HepG2 (cell line): Measurements from ENCODE around the gene DNAL4. TPM values are rescaled to one million over a fixed set of nuclear protein-coding genes. Genes with fewer than 3 reads are reported as not detected.

ENCODE experiments used
- ATAC-seq: fragments of 200-7000 bp; cut with Tn5 transposase; 3 replicates; pipeline ENCODE4 v1.9.1; 2020; ENCODE audit warnings: mild to moderate bottlenecking, moderate library complexity
- BruUV-seq: library from RNA; stranded (reverse); fragments of 400-500 nt; replicated peaks from 2 replicates; lab custom pipeline; 2021; lab: Mats Ljungman, UMichigan
- CTCF ChIA-PET: fragments of 300-600 bp; formaldehyde crosslinking; extraction: SDS; loops from one replicate; lab custom pipeline; 2021; ENCODE audit warnings: low total read pairs, inconsistent platforms, low intra/inter-chr PET ratio; lab: Yijun Ruan, JAX
- POLR2A ChIA-PET: fragments of 350-600 bp; sonication (Branson Sonifier 250); formaldehyde crosslinking; loops from one replicate; lab custom pipeline; 2020; ENCODE audit warnings: antibody characterized with exemption, inconsistent platforms; lab: Yijun Ruan, JAX
- DNase-seq: peaks from one replicate; pipeline ENCODE4 v3.0.0-alpha.2; 2015; ENCODE audit warnings: low spot score
- FAIRE-seq: peaks from 3 replicates; lab custom pipeline; 2011; peaks lifted over from hg19 to GRCh38; lab: Jason Lieb, UNC
- H2AFZ ChIP-seq: one replicate; pipeline ENCODE4 v1.6.1; 2011; ENCODE audit warnings: low read length, inconsistent platforms
- H3K27ac ChIP-seq: fragments of 300-600 bp; 3 replicates; pipeline ENCODE4 v1.8.0; 2011; ENCODE audit warnings: mixed run types, mild to moderate bottlenecking, mixed read lengths, low read length, inconsistent platforms; ENCODE audit not compliant: insufficient read depth; ENCODE audit errors: extremely low read length
- H3K27me3 ChIP-seq, 2 experiments: fragments of 200-600 bp in 1 of 2; 2 replicates in 1 of 2; 3 replicates in 1 of 2; pipeline versions ENCODE4 v1.6.0 to v1.8.0; 2011; ENCODE audit warnings: low read length in 2 of 2, mild to moderate bottlenecking in 2 of 2, moderate library complexity in 2 of 2, inconsistent platforms in 1 of 2; ENCODE audit not compliant: insufficient read depth in 2 of 2, control insufficient read depth in 1 of 2
- H3K36me3 ChIP-seq, 2 experiments: fragments of 200-600 bp in 1 of 2; replicated peaks in 1 of 2; 2 replicates in 1 of 2; 3 replicates in 1 of 2; pipeline versions ENCODE4 v1.5.1 to v1.8.0; 2011; ENCODE audit warnings: low read length in 2 of 2, inconsistent platforms in 1 of 2; ENCODE audit not compliant: insufficient read depth in 2 of 2, control insufficient read depth in 1 of 2
- H3K4me1 ChIP-seq: 2 replicates; pipeline ENCODE4 v1.5.1; 2012; ENCODE audit warnings: low read length, inconsistent platforms; ENCODE audit not compliant: insufficient read depth
- H3K4me2 ChIP-seq: 2 replicates; pipeline ENCODE4 v1.6.0; 2011; ENCODE audit warnings: low read depth, low read length, inconsistent platforms
- H3K4me3 ChIP-seq, 3 experiments: fragments of 200-600 bp in 1 of 3; sonication (generic), shearing (Covaris generic) in 1 of 3; replicated peaks in 1 of 3; 2 replicates each; pipeline ENCODE4 v1.5.1; 2011 to 2016; ENCODE audit warnings: low read length in 3 of 3, inconsistent platforms in 2 of 3, low read depth in 2 of 3, mild to moderate bottlenecking in 2 of 3, control low read depth in 1 of 3, mixed read lengths in 1 of 3; ENCODE audit not compliant: insufficient read depth in 1 of 3
- H3K79me2 ChIP-seq: one replicate; pipeline ENCODE4 v1.6.1; 2011; ENCODE audit warnings: low read length, inconsistent platforms; ENCODE audit not compliant: insufficient read depth
- H3K9ac ChIP-seq: 2 replicates; pipeline ENCODE4 v1.6.0; 2011; ENCODE audit warnings: mild to moderate bottlenecking, low read depth, low read length, inconsistent platforms; ENCODE audit not compliant: insufficient read depth
- H3K9me3 ChIP-seq: 2 replicates; pipeline ENCODE4 v1.5.1; 2012; ENCODE audit warnings: mild to moderate bottlenecking, low read length
- H4K20me1 ChIP-seq: 2 replicates; pipeline ENCODE4 v1.6.0; 2011; ENCODE audit warnings: inconsistent platforms, mild to moderate bottlenecking, low read length, moderate library complexity; ENCODE audit not compliant: insufficient read depth
- ATAD3A ChIP-seq: sonication (generic); formaldehyde crosslinking; IDR thresholded peaks from 2 replicates; pipeline ENCODE4 v1.4.0; 2020; ENCODE audit warnings: missing genetic modification reagents
- PHF5A ChIP-seq: IDR thresholded peaks from one replicate; pipeline ENCODE4 v1.6.1; 2018; ENCODE audit warnings: low read depth, missing genetic modification reagents; ENCODE audit not compliant: unreplicated experiment
- RBFOX2 ChIP-seq: fragments of 200-400 bp; formaldehyde crosslinking; IDR thresholded peaks from 2 replicates; pipeline ENCODE4 v1.6.1; 2017; ENCODE audit warnings: low read depth, mild to moderate bottlenecking, low read length
- REPIN1 ChIP-seq: sonication (generic); formaldehyde crosslinking; IDR thresholded peaks from 2 replicates; pipeline ENCODE4 v1.8.0; 2022; ENCODE audit warnings: missing genetic modification reagents, low read depth, mild to moderate bottlenecking, borderline replicate concordance
- ZNF749 ChIP-seq: sonication (generic); formaldehyde crosslinking; IDR thresholded peaks from 2 replicates; pipeline ENCODE4 v1.8.0; 2022; ENCODE audit warnings: mild to moderate bottlenecking, missing genetic modification reagents, moderate library complexity, borderline replicate concordance
- WGBS: methylation state at CpG from one replicate; pipeline ENCODE4 v1.1.6; 2017; ENCODE audit warnings: low lambda C conversion rate; 5-methylcytosine and 5-hydroxymethylcytosine counted together
- in situ Hi-C: cut with HindIII; loops from 2 replicates; pipeline ENCODE4 v1.10.0; 2017; ENCODE audit warnings: low pct_unique_long_range_greater_than_20kb; ENCODE audit not compliant: extremely low pct_ligation_motif_present
- intact Hi-C: fragments of 100-400 bp; cut with micrococcal nuclease; formaldehyde crosslinking; loops from one replicate; pipeline ENCODE4 v1.10.0; 2022; ENCODE audit not compliant: unreplicated experiment
- polyA plus RNA-seq, 8 experiments: library from polyadenylated mRNA; depleted of rRNA in 3 of 8; stranded (reverse) in 7 of 8; unstranded in 1 of 8; fragments of >200 nt; fragmentation: Illumina TruSeq in 4 of 8; extraction: Trizol in 4 of 8; gene quantifications; 2 replicates each; pipeline versions ENCODE4 v1.2.1 to v1.2.3, GENCODE V29; 2011 to 2016; ENCODE audit warnings: low read depth in 4 of 8, missing spikeins in 1 of 8, mixed read lengths in 1 of 8; ENCODE audit not compliant: insufficient read depth in 1 of 8
- total RNA-seq, 5 experiments: library from RNA; depleted of rRNA; stranded (reverse); fragments of >200 nt; fragmentation: Illumina TruSeq; extraction: Trizol; gene quantifications; 2 replicates each; pipeline ENCODE4 v1.2.3, GENCODE V29; 2016; ENCODE audit warnings: low read depth in 1 of 5
- TF ChIP-seq, protein P1 (sequence below): sonication (generic); formaldehyde crosslinking; conservative IDR thresholded peaks from 2 replicates; pipeline ENCODE4 v1.8.1; 2023; ENCODE audit warnings: missing genetic modification reagents
- TF ChIP-seq, protein P2 (sequence below): sonication (generic); formaldehyde crosslinking; conservative IDR thresholded peaks from 2 replicates; pipeline ENCODE4 v1.4.0; 2020; ENCODE audit warnings: missing genetic modification reagents
- TF ChIP-seq, protein P3 (sequence below): sonication (generic); formaldehyde crosslinking; IDR thresholded peaks from 2 replicates; pipeline ENCODE4 v1.5.0; 2020; ENCODE audit warnings: missing genetic modification reagents

Gene DNAL4
- total and polyA plus RNA-seq, 2 of the 13 experiments (the other 11 are each of a cell fraction or from before 2014, with no cell fraction given) = 8.0 to 10.7 TPM

DNA sequence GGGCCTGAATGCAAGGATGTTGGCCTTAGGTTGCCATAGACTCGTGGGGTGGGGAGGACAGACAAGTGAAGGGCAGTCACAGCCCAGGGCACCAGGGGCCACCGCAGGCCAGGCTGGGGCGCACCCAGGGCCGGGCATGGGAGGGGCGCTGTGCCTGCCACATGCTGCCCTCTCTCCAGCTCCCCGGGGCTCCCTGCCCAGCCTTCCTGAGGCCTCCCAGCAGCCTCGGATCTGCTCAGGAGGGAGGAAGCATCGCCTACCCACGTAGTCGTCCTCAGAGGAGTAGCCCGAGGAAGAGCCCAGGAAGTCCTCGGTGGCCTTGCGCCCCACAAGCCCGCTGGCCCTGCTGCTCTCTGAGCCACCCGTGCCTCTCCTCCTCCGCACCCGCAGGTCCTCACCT lies 43.3 kb downstream of the DNAL4 start:
- no peaks in the 10 kb centered on the region for H3K9me3 ChIP-seq
- H4K20me1 ChIP-seq = no peaks in the 10 kb centered on the region
- TF ChIP-seq, protein P1, sequence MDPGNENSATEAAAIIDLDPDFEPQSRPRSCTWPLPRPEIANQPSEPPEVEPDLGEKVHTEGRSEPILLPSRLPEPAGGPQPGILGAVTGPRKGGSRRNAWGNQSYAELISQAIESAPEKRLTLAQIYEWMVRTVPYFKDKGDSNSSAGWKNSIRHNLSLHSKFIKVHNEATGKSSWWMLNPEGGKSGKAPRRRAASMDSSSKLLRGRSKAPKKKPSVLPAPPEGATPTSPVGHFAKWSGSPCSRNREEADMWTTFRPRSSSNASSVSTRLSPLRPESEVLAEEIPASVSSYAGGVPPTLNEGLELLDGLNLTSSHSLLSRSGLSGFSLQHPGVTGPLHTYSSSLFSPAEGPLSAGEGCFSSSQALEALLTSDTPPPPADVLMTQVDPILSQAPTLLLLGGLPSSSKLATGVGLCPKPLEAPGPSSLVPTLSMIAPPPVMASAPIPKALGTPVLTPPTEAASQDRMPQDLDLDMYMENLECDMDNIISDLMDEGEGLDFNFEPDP (CRISPR knock-in tag) = 0 out of 2 replicates have a peak, but pooled peaks have one; percentile 50
- TF ChIP-seq RBFOX2 (peak; percentile 38; the same call in 1 of the 2 replicates), REPIN1 (CRISPR knock-in tag) (no peak)
- TF ChIP-seq, protein P2, sequence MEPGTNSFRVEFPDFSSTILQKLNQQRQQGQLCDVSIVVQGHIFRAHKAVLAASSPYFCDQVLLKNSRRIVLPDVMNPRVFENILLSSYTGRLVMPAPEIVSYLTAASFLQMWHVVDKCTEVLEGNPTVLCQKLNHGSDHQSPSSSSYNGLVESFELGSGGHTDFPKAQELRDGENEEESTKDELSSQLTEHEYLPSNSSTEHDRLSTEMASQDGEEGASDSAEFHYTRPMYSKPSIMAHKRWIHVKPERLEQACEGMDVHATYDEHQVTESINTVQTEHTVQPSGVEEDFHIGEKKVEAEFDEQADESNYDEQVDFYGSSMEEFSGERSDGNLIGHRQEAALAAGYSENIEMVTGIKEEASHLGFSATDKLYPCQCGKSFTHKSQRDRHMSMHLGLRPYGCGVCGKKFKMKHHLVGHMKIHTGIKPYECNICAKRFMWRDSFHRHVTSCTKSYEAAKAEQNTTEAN (CRISPR knock-in tag) = no peak
- no peak overlapping the region for H3K27ac ChIP-seq
- intact Hi-C loops (no loop called here), in situ Hi-C loops (no loop called here)
- H3K4me2 ChIP-seq = no peak overlapping the region
- no peak overlapping the region for H3K9ac ChIP-seq
- H3K36me3 ChIP-seq = peaks cover 32 to 53% of the 10 kb centered on the region in 2 experiments; a peak in 4 of 5 replicates
- POLR2A ChIA-PET = no interaction called here
- peaks cover 48% of the 10 kb centered on the region for H3K4me1 ChIP-seq
- no peak for ATAC-seq
- no peak for FAIRE-seq
- H3K79me2 ChIP-seq = peaks cover 3% of the 10 kb centered on the region
- H3K27me3 ChIP-seq = no peaks in the 10 kb centered on the region
- BruUV-seq = no TSS peak
- H3K4me3 ChIP-seq = no peak overlapping the region
- no peak for DNase-seq
- CTCF ChIA-PET = no interaction called here
- H2AFZ ChIP-seq = no peak overlapping the region
- WGBS = 95% methylated on average over 4 of the region's 17 CpGs

DNA sequence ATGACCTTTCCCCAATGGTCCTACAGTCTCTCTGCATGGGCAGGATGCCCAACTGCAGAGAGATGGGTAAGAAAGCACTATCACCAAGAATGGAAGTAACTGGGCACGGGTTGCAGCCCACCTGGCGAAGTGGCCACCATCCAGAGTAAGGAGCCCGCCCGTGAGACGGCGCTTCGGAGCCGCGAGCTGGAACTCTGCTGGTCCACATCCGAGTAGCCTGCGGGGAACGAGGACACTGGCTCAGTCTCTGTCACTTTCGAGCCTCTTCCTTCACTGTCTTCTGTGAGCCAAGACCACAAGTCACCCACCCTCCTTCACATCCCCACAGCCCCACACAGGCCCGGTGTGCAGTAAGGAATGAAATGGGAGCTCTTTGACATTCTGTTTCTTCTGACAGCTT lies 43.8 kb downstream of the DNAL4 start:
- no peak overlapping the region for H3K4me3 ChIP-seq
- no peak overlapping the region for H3K27ac ChIP-seq
- BruUV-seq = no TSS peak
- in situ Hi-C loops = no loop called here
- DNase-seq (no peak), ATAC-seq (no peak), FAIRE-seq (no peak)
- peaks cover 32 to 58% of the 10 kb centered on the region in 2 experiments for H3K36me3 ChIP-seq
- no peak overlapping the region for H3K4me2 ChIP-seq
- H2AFZ ChIP-seq = no peak overlapping the region
- intact Hi-C loops = no loop called here
- TF ChIP-seq ATAD3A (CRISPR knock-in tag) (no peak), ZNF749 (CRISPR knock-in tag) (no peak), PHF5A (CRISPR knock-in tag) (no peak)
- TF ChIP-seq, protein P3, sequence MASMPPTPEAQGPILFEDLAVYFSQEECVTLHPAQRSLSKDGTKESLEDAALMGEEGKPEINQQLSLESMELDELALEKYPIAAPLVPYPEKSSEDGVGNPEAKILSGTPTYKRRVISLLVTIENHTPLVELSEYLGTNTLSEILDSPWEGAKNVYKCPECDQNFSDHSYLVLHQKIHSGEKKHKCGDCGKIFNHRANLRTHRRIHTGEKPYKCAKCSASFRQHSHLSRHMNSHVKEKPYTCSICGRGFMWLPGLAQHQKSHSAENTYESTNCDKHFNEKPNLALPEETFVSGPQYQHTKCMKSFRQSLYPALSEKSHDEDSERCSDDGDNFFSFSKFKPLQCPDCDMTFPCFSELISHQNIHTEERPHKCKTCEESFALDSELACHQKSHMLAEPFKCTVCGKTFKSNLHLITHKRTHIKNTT (CRISPR knock-in tag) = no peak
- no peak overlapping the region for H3K9ac ChIP-seq
- H3K4me1 ChIP-seq = peaks cover 53% of the 10 kb centered on the region
- no peaks in the 10 kb centered on the region for H3K27me3 ChIP-seq
- ChIA-PET POLR2A (no interaction called here), CTCF (no interaction called here)
- H4K20me1 ChIP-seq = no peaks in the 10 kb centered on the region
- H3K9me3 ChIP-seq = no peaks in the 10 kb centered on the region
- WGBS = 95% methylated on average over 14 of the region's 14 CpGs
- H3K79me2 ChIP-seq = peaks cover 3% of the 10 kb centered on the region
